Kidney (tissue), 14 donors: ENCODE measurements around the gene SMOC1. TPM values are rescaled to one million over a fixed set of nuclear protein-coding genes. Genes with fewer than 3 reads are reported as not detected.
A peak's percentile ranks its signal among the peaks of the same experiment; 100 is the strongest.

Source experiments
- DNase-seq, 5 donors: peaks; one replicate each; pipeline ENCODE4 v3.0.0-alpha.2; 2013 to 2020
- FAIRE-seq: peaks from 2 replicates; lab custom pipeline; 2012; peaks lifted over from hg19 to GRCh38; lab: Jason Lieb, UNC
- H3K27ac ChIP-seq, 2 donors: one replicate each; pipeline ENCODE4 v1.7.0; 2013; ENCODE audit warnings: low read depth in 2 of 2, low read length in 2 of 2, inconsistent platforms in 1 of 2
- H3K27me3 ChIP-seq: one replicate; pipeline ENCODE4 v1.7.1; 2013; ENCODE audit warnings: low read length, inconsistent platforms; ENCODE audit not compliant: control insufficient read depth, insufficient read depth
- H3K36me3 ChIP-seq, 3 donors: one replicate each; pipeline versions ENCODE4 v1.7.0 to v1.7.1; 2013; ENCODE audit warnings: low read length in 3 of 3, control low read depth in 1 of 3, inconsistent platforms in 1 of 3; ENCODE audit not compliant: insufficient read depth in 3 of 3, control insufficient read depth in 2 of 3
- H3K4me1 ChIP-seq, 3 donors: one replicate each; pipeline versions ENCODE4 v1.7.0 to v1.7.1; 2013; ENCODE audit warnings: low read length in 3 of 3, inconsistent platforms in 1 of 3, low read depth in 1 of 3; ENCODE audit not compliant: control insufficient read depth in 2 of 3, insufficient read depth in 2 of 3
- H3K4me3 ChIP-seq, 3 donors: one replicate each; pipeline versions ENCODE4 v1.7.0 to v1.8.1; 2013; ENCODE audit warnings: low read length in 3 of 3, control low read depth in 1 of 3, inconsistent platforms in 1 of 3
- H3K9ac ChIP-seq, 3 donors: one replicate each; pipeline versions ENCODE4 v1.7.0 to v1.7.1; 2013; ENCODE audit warnings: low read length in 3 of 3, control low read depth in 1 of 3, inconsistent platforms in 1 of 3
- H3K9me3 ChIP-seq, 3 donors: one replicate each; pipeline versions ENCODE4 v1.7.0 to v1.7.1; 2013; ENCODE audit warnings: low read length in 3 of 3, control low read depth in 1 of 3, inconsistent platforms in 1 of 3; ENCODE audit not compliant: control insufficient read depth in 2 of 3, insufficient read depth in 1 of 3
- intact Hi-C: fragments of 100-400 bp; cut with DNase I; formaldehyde crosslinking; loops from one replicate; pipeline ENCODE4 v1.11.1; 2022
- polyA plus RNA-seq: library from polyadenylated mRNA; stranded (reverse); fragments of 350-450 nt; fragmentation: Illumina TruSeq; extraction: RNeasy Lipid Tissue Mini Kit (QIAGEN cat#74804); gene quantifications from one replicate; pipeline ENCODE4 v1.2.3, GENCODE V29; 2014; ENCODE audit warnings: low read depth, low replicate concordance; ENCODE audit not compliant: insufficient read depth
- total RNA-seq: library from RNA; stranded (reverse); fragmentation: NEBNext Ultra II Directional; extraction: Animal tissue kit (Norgen Biotek cat#: 25700); gene quantifications from one replicate; pipeline ENCODE4 v1.2.1, GENCODE V29; 2021
- TF ChIP-seq, protein P1 (sequence below): IDR thresholded peaks from 3 replicates; pipeline ENCODE4 v1.5.1; 2012; ENCODE audit warnings: mild to moderate bottlenecking, moderate library complexity, borderline replicate concordance; ENCODE audit not compliant: insufficient read depth; ENCODE audit errors: extremely low read depth
- donor health status: control.
- donor health status: control.
- donor health status: control.
- donor health status: control.
- donor health status: control.
- donor health status: DM: yes; HTN: yes; CAD: no.
- donor health status: Normal renal cell carcinoma (clear cell type).

SMOC1 gene
- total and polyA plus RNA-seq, 2 donors from 2014 or later = 1.2 to 2.8 TPM

- Histone ChIP-seq H3K4me3 (no peak overlapping the region), H3K27me3 (peaks cover 6% of the 10 kb centered on the region), H3K36me3 (no peaks in the 10 kb centered on the region), H3K9ac (no peak overlapping the region), H3K9me3 (peaks cover 0 to 6% (median 0%) of the 10 kb centered on the region in 3 donors), H3K4me1 (peaks cover 0 to 3% (median 0%) of the 10 kb centered on the region in 3 donors), H3K27ac (no peak overlapping the region)
- intact Hi-C loops = no loop called here
- no peak for DNase-seq
- TF ChIP-seq, protein P1, sequence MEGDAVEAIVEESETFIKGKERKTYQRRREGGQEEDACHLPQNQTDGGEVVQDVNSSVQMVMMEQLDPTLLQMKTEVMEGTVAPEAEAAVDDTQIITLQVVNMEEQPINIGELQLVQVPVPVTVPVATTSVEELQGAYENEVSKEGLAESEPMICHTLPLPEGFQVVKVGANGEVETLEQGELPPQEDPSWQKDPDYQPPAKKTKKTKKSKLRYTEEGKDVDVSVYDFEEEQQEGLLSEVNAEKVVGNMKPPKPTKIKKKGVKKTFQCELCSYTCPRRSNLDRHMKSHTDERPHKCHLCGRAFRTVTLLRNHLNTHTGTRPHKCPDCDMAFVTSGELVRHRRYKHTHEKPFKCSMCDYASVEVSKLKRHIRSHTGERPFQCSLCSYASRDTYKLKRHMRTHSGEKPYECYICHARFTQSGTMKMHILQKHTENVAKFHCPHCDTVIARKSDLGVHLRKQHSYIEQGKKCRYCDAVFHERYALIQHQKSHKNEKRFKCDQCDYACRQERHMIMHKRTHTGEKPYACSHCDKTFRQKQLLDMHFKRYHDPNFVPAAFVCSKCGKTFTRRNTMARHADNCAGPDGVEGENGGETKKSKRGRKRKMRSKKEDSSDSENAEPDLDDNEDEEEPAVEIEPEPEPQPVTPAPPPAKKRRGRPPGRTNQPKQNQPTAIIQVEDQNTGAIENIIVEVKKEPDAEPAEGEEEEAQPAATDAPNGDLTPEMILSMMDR = no peak
- no peak for FAIRE-seq
Observed at GRCh38 chr14:69841656-69842055, 37.6 kb upstream of the SMOC1 start.

DNA sequence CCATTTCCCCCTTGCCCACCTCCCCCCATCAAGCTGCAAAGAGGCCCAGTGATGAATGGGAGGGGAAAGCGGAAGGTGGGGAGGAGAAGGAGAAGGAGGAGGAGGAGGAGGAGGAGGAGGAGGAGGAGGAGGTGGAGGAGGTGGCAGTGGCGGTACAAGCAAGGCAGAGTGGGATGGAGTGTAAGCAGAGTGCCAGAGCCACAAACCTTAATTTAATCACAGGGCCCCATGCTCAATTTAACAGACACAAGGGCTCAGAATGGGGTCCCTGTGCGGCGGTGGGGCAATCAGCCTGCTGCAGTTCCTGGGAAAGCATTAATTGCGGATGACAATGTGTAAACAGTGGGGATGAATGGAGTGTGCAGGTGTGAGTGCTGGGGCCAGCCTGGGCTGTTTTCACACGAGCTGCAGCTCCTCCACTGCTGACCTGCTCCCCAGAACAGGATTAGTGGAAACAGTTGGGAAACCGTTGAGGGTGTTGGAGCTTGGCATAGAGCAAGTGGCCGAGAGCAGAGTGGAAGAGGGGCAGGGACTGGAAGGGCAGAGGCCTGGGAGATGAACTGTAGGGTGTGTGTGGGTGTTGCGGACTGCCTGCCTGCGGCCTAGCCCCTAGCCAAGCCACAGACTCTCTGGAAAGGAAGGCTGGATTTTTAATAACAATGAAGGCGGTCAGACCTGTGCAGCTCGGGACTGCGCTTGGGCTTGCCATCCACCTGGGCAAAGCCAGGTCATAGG lies 36.4 kb upstream of the SMOC1 start:
- Histone ChIP-seq H3K36me3 (no peaks in the 10 kb centered on the region), H3K9ac (no peak overlapping the region), H3K27ac (no peak overlapping the region), H3K27me3 (peaks cover 6% of the 10 kb centered on the region), H3K4me1 (peaks cover 0 to 3% (median 0%) of the 10 kb centered on the region in 3 donors), H3K9me3 (peaks cover 0 to 6% (median 0%) of the 10 kb centered on the region in 3 donors), H3K4me3 (no peak overlapping the region)
- peak in 3 of 5 donors; percentile 44 to 60 (median 56) for DNase-seq
- TF ChIP-seq, protein P1 = no peak
- intact Hi-C loops = no loop called here
- no peak for FAIRE-seq

DNA sequence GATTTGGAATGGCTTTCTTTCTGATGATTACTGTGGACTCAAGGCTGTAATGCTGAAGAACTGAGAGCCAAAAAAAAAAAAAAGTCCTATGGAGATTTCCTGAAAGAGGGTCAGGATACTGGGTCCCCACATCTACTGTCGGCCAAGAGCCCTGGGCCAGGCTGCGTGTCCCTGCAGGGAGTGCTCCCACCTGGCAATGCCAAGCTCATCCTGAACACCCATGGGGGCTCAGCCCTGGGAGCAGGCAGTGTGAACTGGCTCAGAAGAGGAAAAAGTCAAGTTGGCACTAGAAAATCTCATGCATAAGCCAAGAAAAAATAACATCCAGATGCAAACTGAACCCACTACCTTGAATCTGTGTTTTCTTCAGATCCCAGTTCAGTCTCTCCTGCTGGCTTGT lies 35.0 kb upstream of the SMOC1 start:
- Histone ChIP-seq H3K9me3 (peaks cover 0 to 6% (median 0%) of the 10 kb centered on the region in 3 donors), H3K36me3 (no peaks in the 10 kb centered on the region), H3K4me1 (peaks cover 0 to 3% (median 0%) of the 10 kb centered on the region in 3 donors), H3K27ac (no peak overlapping the region), H3K27me3 (peaks cover 6% of the 10 kb centered on the region), H3K9ac (no peak overlapping the region), H3K4me3 (no peak overlapping the region)
- intact Hi-C loops = no loop called here
- TF ChIP-seq, protein P1 = no peak
- DNase-seq (no peak), FAIRE-seq (no peak)
